ENCODE measurements around the gene GNL1. TPM values are rescaled to one million over a fixed set of nuclear protein-coding genes. Genes with fewer than 3 reads are reported as not detected.
"Not testable (repeated sequence)": the region's sequence is repeated elsewhere in the genome, so short reads cannot be mapped to it uniquely, and the experiment has no call there.

GNL1 gene
- total RNA-seq, 1 donor from 2014 or later = 109 TPM

DNA sequence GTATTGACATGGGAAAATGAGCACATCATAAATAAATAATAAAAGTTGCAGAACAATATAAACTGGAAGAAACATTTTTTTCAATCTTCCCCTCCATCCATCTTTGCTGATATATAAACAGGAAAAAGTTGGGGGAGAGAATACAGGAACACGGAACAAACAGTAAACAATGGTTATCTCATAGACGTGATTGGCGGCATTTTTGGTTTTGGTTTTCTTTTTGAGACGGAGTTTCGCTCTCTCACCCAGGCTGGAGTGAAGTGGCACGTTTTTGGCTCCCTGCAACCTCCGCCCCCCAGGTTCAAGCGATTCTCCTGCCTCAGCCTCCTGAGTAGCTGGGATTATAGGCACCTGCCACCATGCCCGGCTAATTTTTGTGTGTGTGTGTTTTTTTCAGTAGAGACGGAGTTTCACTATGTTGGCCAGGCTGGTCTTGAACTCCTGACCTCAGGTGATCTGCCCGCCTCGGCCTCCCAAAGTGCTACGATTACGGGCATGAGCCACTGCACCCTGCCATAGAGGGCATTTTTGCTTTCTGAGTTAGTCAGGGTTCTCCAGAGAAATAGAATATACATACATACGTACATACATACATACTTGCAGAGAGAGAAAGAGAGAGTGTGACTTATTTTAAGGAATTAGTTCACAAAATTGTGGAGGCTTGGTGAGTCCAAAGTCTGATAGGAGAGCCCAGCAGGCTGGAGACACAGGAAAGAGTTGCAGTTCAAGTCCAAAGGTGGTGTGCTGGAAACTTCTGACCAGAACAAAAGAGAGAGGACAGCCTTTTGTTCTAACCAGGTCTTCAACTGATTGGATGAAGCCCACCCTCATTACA lies 22.6 kb downstream of the GNL1 start:
- Mint-ChIP-seq H3K9me3 (ENCODE audit: unreplicated experiment) (no peaks in the 10 kb centered on the region), H3K36me3 (ENCODE audit: low read depth, unreplicated experiment) (no peaks in the 10 kb centered on the region), H3K27ac (ENCODE audit: unreplicated experiment) (peak overlapping the region; percentile 48), H3K27me3 (ENCODE audit: unreplicated experiment) (peaks cover 3% of the 10 kb centered on the region), H3K4me1 (ENCODE audit: unreplicated experiment) (peaks cover 27% of the 10 kb centered on the region), H3K4me3 (ENCODE audit: unreplicated experiment) (no peak overlapping the region)
- DNase-seq (ENCODE audit: low spot score) = no peak
- TF ChIP-seq, protein P1, sequence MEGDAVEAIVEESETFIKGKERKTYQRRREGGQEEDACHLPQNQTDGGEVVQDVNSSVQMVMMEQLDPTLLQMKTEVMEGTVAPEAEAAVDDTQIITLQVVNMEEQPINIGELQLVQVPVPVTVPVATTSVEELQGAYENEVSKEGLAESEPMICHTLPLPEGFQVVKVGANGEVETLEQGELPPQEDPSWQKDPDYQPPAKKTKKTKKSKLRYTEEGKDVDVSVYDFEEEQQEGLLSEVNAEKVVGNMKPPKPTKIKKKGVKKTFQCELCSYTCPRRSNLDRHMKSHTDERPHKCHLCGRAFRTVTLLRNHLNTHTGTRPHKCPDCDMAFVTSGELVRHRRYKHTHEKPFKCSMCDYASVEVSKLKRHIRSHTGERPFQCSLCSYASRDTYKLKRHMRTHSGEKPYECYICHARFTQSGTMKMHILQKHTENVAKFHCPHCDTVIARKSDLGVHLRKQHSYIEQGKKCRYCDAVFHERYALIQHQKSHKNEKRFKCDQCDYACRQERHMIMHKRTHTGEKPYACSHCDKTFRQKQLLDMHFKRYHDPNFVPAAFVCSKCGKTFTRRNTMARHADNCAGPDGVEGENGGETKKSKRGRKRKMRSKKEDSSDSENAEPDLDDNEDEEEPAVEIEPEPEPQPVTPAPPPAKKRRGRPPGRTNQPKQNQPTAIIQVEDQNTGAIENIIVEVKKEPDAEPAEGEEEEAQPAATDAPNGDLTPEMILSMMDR (IDR thresholded peaks at IDR 0.05; ENCODE audit: unreplicated experiment) = no peak

DNA sequence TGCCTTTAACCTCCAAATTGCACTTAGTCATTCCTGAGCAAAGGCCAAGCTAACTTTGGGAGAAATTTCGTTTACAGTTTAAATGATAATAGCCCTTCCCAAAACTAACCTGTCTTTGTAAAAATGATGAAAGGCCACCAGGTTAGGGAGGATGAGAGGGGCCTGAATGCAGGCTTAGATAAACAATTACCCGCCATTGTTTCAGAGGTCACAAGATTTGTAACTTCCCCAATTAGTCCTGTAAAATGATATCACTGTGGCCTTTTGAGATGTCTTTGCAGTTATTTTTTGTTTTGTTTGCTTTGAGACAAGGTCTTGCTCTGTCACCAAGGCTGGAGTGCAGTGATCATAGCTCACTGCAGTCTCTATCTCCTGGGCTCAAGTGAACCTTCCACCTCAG lies 26.3 kb downstream of the GNL1 start:
- Mint-ChIP-seq H3K4me1 (ENCODE audit: unreplicated experiment) (peaks cover 27% of the 10 kb centered on the region), H3K36me3 (ENCODE audit: low read depth, unreplicated experiment) (peaks cover 5% of the 10 kb centered on the region), H3K27me3 (ENCODE audit: unreplicated experiment) (peaks cover 3% of the 10 kb centered on the region), H3K9me3 (ENCODE audit: unreplicated experiment) (no peaks in the 10 kb centered on the region), H3K4me3 (ENCODE audit: unreplicated experiment) (no peak overlapping the region), H3K27ac (ENCODE audit: unreplicated experiment) (no peak overlapping the region)
- no peak for DNase-seq (ENCODE audit: low spot score)
- TF ChIP-seq, protein P1 (IDR thresholded peaks at IDR 0.05; ENCODE audit: unreplicated experiment) = no peak

DNA sequence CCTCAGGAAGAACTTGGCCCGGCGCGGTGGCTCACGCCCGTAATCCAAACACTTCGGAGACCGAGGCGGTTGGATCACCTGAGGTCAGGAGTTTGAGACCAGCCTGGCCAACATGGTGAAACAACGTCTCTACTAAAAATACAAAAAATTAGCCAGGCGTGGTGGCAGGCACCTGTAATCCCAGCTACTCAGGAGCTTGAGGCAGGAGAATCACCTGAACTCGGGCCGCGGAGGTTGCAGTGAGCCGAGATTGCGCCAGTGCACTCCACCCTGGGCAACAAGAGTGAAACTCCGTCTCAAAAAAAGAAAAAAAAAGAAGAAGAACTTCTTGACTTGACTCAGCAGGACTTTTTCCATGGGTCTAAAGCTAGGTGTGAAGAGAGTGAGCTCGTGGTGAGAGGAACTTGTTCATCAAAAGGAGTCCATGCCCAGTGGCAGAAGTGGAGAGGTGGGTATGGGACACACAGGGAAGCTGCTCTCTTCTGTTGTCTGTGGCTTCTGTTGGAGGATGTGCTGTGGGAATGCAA lies 26.9 kb downstream of the GNL1 start:
- not testable (repeated sequence) for H3K9me3 Mint-ChIP-seq (ENCODE audit: unreplicated experiment); H3K27me3 Mint-ChIP-seq (ENCODE audit: unreplicated experiment); DNase-seq (ENCODE audit: low spot score); H3K4me3 Mint-ChIP-seq (ENCODE audit: unreplicated experiment); H3K36me3 Mint-ChIP-seq (ENCODE audit: low read depth, unreplicated experiment); H3K27ac Mint-ChIP-seq (ENCODE audit: unreplicated experiment)
- H3K4me1 Mint-ChIP-seq (ENCODE audit: unreplicated experiment) = peaks cover 27% of the 10 kb centered on the region

DNA sequence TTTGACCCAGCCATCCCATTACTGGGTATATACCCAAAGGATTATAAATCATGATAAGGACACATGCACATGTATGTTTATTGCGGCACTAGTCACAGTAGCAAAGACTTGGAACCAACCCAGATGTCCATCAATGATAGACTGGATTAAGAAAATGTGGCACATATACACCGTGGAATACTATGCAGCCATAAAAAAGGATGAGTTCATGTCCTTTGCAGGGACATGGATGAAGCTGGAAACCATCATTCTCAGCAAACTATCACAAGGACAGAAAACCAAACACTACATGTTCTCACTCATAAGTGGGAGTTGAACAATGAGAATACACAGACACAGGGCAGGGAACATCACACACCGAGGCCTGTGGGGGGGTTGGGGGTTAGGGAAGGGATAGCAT lies 29.8 kb downstream of the GNL1 start:
- not testable (repeated sequence) for H3K4me3 Mint-ChIP-seq (ENCODE audit: unreplicated experiment); H3K27me3 Mint-ChIP-seq (ENCODE audit: unreplicated experiment); H3K9me3 Mint-ChIP-seq (ENCODE audit: unreplicated experiment); H3K36me3 Mint-ChIP-seq (ENCODE audit: low read depth, unreplicated experiment); H3K27ac Mint-ChIP-seq (ENCODE audit: unreplicated experiment); DNase-seq (ENCODE audit: low spot score)
- H3K4me1 Mint-ChIP-seq (ENCODE audit: unreplicated experiment) = peaks cover 21% of the 10 kb centered on the region

DNA sequence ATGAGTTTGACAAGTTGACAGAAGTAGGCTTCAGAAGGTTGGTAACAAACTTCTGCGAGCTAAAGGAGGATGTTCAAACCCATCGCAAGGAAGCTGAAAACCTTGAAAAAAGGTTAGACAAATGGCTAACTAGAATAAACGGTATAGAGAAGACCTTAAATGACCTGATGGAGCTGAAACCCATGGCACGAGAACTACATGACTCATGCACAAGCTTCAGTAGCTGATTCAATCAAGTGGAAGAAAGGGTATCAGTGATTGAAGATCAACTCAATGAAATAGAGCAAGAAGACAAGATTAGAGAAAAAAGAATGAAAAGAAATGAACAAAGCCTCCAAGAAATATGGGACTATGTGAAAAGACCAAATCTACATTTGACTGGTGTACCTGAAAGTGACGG lies 34.3 kb downstream of the GNL1 start:
- H3K27me3 Mint-ChIP-seq (ENCODE audit: unreplicated experiment); H3K4me1 Mint-ChIP-seq (ENCODE audit: unreplicated experiment); DNase-seq (ENCODE audit: low spot score); H3K4me3 Mint-ChIP-seq (ENCODE audit: unreplicated experiment); H3K9me3 Mint-ChIP-seq (ENCODE audit: unreplicated experiment): not testable (repeated sequence)
- H3K27ac Mint-ChIP-seq (ENCODE audit: unreplicated experiment) = peak overlapping the region; percentile 62
- H3K36me3 Mint-ChIP-seq (ENCODE audit: low read depth, unreplicated experiment) = peaks cover 13% of the 10 kb centered on the region

DNA sequence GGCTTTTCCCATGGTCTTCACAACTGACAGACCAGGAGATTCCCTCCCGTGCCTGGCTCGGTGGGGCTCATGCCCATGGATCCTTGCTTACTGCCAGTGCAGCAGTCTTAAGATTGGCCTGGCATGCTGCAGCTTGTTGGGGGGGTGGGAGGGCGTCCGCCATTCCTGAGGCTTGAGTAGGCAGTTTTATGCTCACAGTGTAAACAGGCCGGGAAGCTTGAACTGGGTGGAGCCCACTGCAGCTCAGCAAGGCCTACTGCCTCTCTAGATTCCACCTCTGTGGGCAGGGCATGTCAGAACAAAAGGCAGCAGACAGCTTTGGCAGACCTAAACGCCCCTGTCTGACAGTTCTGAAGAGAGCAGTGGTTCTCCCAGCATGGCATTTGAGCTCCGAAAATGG lies 35.2 kb downstream of the GNL1 start:
- DNase-seq (ENCODE audit: low spot score); H3K4me3 Mint-ChIP-seq (ENCODE audit: unreplicated experiment); H3K27me3 Mint-ChIP-seq (ENCODE audit: unreplicated experiment); H3K4me1 Mint-ChIP-seq (ENCODE audit: unreplicated experiment); H3K9me3 Mint-ChIP-seq (ENCODE audit: unreplicated experiment); H3K27ac Mint-ChIP-seq (ENCODE audit: unreplicated experiment): not testable (repeated sequence)
- H3K36me3 Mint-ChIP-seq (ENCODE audit: low read depth, unreplicated experiment) = peaks cover 13% of the 10 kb centered on the region

DNA sequence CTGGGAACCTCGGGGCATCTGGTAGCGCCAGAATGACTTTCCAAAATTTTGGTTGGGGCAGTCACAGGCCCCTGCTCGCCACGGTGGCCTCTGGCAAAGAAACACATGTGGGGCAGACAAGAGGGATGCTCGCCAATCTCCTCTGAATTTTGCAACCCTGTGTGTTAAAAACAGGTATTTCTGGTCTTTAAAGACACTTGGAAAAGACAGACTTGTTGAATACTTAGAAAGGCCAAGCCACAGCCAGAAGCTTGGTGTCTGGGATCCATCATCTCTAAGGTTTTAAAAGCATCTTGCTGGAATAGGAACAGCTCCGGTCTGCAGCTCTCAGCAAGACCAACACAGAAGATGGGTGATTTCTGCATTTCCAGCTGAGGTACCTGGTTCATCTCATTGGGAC lies 35.8 kb downstream of the GNL1 start:
- Mint-ChIP-seq H3K27me3 (ENCODE audit: unreplicated experiment) (peaks cover 4% of the 10 kb centered on the region), H3K4me1 (ENCODE audit: unreplicated experiment) (peaks cover 9% of the 10 kb centered on the region)

DNA sequence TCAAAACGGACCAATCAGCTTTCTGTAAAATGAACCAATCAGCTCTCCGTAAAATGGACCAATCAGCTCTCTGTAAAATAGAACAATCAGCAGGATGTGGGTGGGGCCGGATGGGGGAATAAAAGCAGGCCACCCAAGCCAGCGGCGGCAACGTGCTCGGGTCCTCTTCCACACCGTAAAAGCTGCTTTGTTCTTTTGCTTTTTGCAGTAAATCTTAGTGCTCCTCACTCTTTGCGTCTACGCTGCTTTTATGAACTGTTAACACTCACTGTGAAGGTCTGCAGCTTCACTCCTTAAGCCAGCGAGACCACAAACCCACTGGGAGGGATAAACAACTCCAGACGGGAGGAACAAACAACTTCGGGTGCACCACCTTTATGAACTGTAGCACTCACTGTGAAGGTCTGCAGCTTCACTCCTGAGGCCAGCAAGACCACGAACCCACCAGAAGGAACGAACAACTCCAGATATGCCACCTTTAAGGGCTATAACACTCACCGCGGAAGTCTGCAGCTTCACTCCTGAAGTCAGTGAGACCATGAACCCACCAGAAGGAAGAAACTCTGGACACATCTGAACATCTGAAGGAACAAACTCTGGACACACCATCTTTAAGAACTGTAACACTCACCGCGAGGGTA lies 37.7 kb downstream of the GNL1 start:
- not testable (repeated sequence) for H3K27me3 Mint-ChIP-seq (ENCODE audit: unreplicated experiment); H3K36me3 Mint-ChIP-seq (ENCODE audit: low read depth, unreplicated experiment); H3K9me3 Mint-ChIP-seq (ENCODE audit: unreplicated experiment); DNase-seq (ENCODE audit: low spot score); H3K4me3 Mint-ChIP-seq (ENCODE audit: unreplicated experiment)
- H3K27ac Mint-ChIP-seq (ENCODE audit: unreplicated experiment) = peak overlapping the region; percentile 78
- H3K4me1 Mint-ChIP-seq (ENCODE audit: unreplicated experiment) = peaks cover 18% of the 10 kb centered on the region

More for the DNA sequence above, 35.8 kb downstream of the GNL1 start:
- TF ChIP-seq, protein P1 (IDR thresholded peaks at IDR 0.05; ENCODE audit: unreplicated experiment) = no peak
- H3K4me3 Mint-ChIP-seq (ENCODE audit: unreplicated experiment) = no peak overlapping the region
- no peaks in the 10 kb centered on the region for H3K9me3 Mint-ChIP-seq (ENCODE audit: unreplicated experiment)
- H3K36me3 Mint-ChIP-seq (ENCODE audit: low read depth, unreplicated experiment) = peaks cover 13% of the 10 kb centered on the region
- DNase-seq (ENCODE audit: low spot score) = no peak
- H3K27ac Mint-ChIP-seq (ENCODE audit: unreplicated experiment) = peak overlapping the region; percentile 48
